Osteoblast (primary cell): ENCODE data around the gene ACBD6. TPM values are rescaled to one million over a fixed set of nuclear protein-coding genes. Genes with fewer than 3 reads are reported as not detected.
A peak's percentile ranks its signal among the peaks of the same experiment; 100 is the strongest.

ENCODE experiments used
- DNase-seq: peaks from one replicate; pipeline ENCODE4 v3.0.0; 2011; ENCODE audit warnings: low spot score, mixed read lengths; ENCODE audit not compliant: insufficient read length; ENCODE audit errors: missing footprints
- H2AFZ ChIP-seq: 2 replicates; pipeline ENCODE4 v1.6.0; 2011; ENCODE audit warnings: mild to moderate bottlenecking, low read length
- H3K27ac ChIP-seq: 2 replicates; pipeline ENCODE4 v1.5.1; 2011; ENCODE audit warnings: mild to moderate bottlenecking, low read depth, low read length, moderate library complexity
- H3K27me3 ChIP-seq: 2 replicates; pipeline ENCODE4 v1.6.0; 2012; ENCODE audit warnings: mild to moderate bottlenecking, control low read depth, inconsistent platforms, low read length, moderate library complexity; ENCODE audit not compliant: insufficient read depth
- H3K36me3 ChIP-seq: 2 replicates; pipeline ENCODE4 v1.5.1; 2011; ENCODE audit warnings: mild to moderate bottlenecking, low read length, control low read depth, moderate library complexity; ENCODE audit not compliant: insufficient read depth
- H3K4me1 ChIP-seq: 2 replicates; pipeline ENCODE4 v1.5.1; 2011; ENCODE audit warnings: mild to moderate bottlenecking, low read length, control low read depth, moderate library complexity; ENCODE audit not compliant: insufficient read depth
- H3K4me2 ChIP-seq: 2 replicates; pipeline ENCODE4 v1.6.0; 2011; ENCODE audit warnings: mild to moderate bottlenecking, low read length; ENCODE audit not compliant: insufficient read depth
- H3K4me3 ChIP-seq: fragments of 200-600 bp; sonication (generic); 3 replicates; pipeline ENCODE4 v1.5.1; 2012; ENCODE audit warnings: mild to moderate bottlenecking, low read length, inconsistent platforms; ENCODE audit not compliant: insufficient read depth
- H3K79me2 ChIP-seq: 2 replicates; pipeline ENCODE4 v1.6.0; 2012; ENCODE audit warnings: mild to moderate bottlenecking, low read length, control low read depth, inconsistent platforms; ENCODE audit not compliant: insufficient read depth
- H3K9me3 ChIP-seq: 2 replicates; pipeline ENCODE4 v1.5.1; 2011; ENCODE audit warnings: low read depth, low read length, control low read depth
- H4K20me1 ChIP-seq: 2 replicates; pipeline ENCODE4 v1.6.0; 2012; ENCODE audit warnings: mild to moderate bottlenecking, low read length, control low read depth; ENCODE audit not compliant: insufficient read depth
- total RNA-seq: library from RNA; depleted of rRNA; stranded (reverse); fragments of >200 nt; gene quantifications from 2 replicates; pipeline ENCODE4 v1.2.3, GENCODE V29; 2012
- TF ChIP-seq, protein P1 (sequence below): IDR thresholded peaks from 2 replicates; pipeline ENCODE4 v1.5.1; 2011; ENCODE audit warnings: mild to moderate bottlenecking, low read depth, low read length, moderate library complexity; ENCODE audit errors: extremely low read depth

The ACBD6 gene
- total RNA-seq, 1 donor = 55.7 TPM

DNA sequence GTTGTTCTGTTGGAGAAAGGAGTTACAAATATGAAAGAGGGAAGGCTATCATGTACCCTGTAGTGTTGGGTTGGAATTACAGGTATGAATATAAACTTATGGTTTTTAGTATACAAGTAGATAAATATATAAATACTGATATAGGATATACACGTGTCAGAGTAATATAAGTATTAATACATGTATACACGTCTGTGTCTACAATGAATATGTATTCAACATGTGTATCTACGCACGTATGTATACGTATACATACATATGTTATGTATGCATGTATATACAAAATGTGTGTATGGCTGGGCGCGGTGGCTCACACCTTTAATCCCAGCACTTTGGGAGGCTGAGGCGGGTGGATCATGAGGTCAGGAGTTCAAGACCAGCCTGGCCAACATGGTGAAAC, 17.9 kb downstream of the ACBD6 start:
- H3K9me3 ChIP-seq = no peaks in the 10 kb centered on the region
- H3K36me3 ChIP-seq = peaks cover 5% of the 10 kb centered on the region
- H3K27ac ChIP-seq = no peak overlapping the region
- no peak for DNase-seq
- H3K27me3 ChIP-seq = no peaks in the 10 kb centered on the region
- no peaks in the 10 kb centered on the region for H4K20me1 ChIP-seq
- H3K4me2 ChIP-seq = no peak overlapping the region
- no peaks in the 10 kb centered on the region for H3K4me1 ChIP-seq
- H3K79me2 ChIP-seq = peaks cover 6% of the 10 kb centered on the region
- no peak overlapping the region for H3K4me3 ChIP-seq
- H2AFZ ChIP-seq = no peak overlapping the region
- TF ChIP-seq, protein P1, sequence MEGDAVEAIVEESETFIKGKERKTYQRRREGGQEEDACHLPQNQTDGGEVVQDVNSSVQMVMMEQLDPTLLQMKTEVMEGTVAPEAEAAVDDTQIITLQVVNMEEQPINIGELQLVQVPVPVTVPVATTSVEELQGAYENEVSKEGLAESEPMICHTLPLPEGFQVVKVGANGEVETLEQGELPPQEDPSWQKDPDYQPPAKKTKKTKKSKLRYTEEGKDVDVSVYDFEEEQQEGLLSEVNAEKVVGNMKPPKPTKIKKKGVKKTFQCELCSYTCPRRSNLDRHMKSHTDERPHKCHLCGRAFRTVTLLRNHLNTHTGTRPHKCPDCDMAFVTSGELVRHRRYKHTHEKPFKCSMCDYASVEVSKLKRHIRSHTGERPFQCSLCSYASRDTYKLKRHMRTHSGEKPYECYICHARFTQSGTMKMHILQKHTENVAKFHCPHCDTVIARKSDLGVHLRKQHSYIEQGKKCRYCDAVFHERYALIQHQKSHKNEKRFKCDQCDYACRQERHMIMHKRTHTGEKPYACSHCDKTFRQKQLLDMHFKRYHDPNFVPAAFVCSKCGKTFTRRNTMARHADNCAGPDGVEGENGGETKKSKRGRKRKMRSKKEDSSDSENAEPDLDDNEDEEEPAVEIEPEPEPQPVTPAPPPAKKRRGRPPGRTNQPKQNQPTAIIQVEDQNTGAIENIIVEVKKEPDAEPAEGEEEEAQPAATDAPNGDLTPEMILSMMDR = no peak

GRCh38 chr1:180482425-180483275, 19.7 kb downstream of the ACBD6 start:
- Histone ChIP-seq H3K36me3 (peaks cover 7% of the 10 kb centered on the region), H3K27ac (no peak overlapping the region), H2AFZ (no peak overlapping the region)

GRCh38 chr1:180470031-180470430, 32.3 kb downstream of the ACBD6 start:
- Histone ChIP-seq H3K27me3 (no peaks in the 10 kb centered on the region), H3K36me3 (no peaks in the 10 kb centered on the region), H3K27ac (no peak overlapping the region), H4K20me1 (no peaks in the 10 kb centered on the region), H3K4me3 (no peak overlapping the region), H3K79me2 (peaks cover 16% of the 10 kb centered on the region), H3K9me3 (no peaks in the 10 kb centered on the region), H3K4me2 (no peak overlapping the region), H2AFZ (no peak overlapping the region), H3K4me1 (no peaks in the 10 kb centered on the region)
- TF ChIP-seq, protein P1 = no peak
- no peak for DNase-seq

More at GRCh38 chr1:180482425-180483275, 19.7 kb downstream of the ACBD6 start:
- Histone ChIP-seq H3K4me2 (peak overlapping the region; percentile 40), H3K4me1 (no peaks in the 10 kb centered on the region), H3K79me2 (peaks cover 6% of the 10 kb centered on the region), H4K20me1 (peaks cover 2% of the 10 kb centered on the region), H3K4me3 (peak overlapping the region; percentile 2), H3K9me3 (no peaks in the 10 kb centered on the region), H3K27me3 (no peaks in the 10 kb centered on the region)
- TF ChIP-seq, protein P1 = peak; percentile 70
- DNase-seq = no peak

GRCh38 chr1:180468311-180468710, 34.1 kb downstream of the ACBD6 start:
- TF ChIP-seq, protein P1 = no peak
- Histone ChIP-seq H3K36me3 (no peaks in the 10 kb centered on the region), H3K4me3 (no peak overlapping the region), H3K79me2 (peaks cover 26% of the 10 kb centered on the region), H4K20me1 (no peaks in the 10 kb centered on the region), H3K9me3 (no peaks in the 10 kb centered on the region), H3K27ac (no peak overlapping the region), H3K4me2 (no peak overlapping the region), H3K4me1 (no peaks in the 10 kb centered on the region), H3K27me3 (no peaks in the 10 kb centered on the region), H2AFZ (no peak overlapping the region)
- DNase-seq = no peak
